VCaP (cell line): Measurements from ENCODE around the gene GAR1.
A peak's percentile ranks its signal among the peaks of the same experiment; 100 is the strongest.
"Not testable (repeated sequence)": the region's sequence is repeated elsewhere in the genome, so short reads cannot be mapped to it uniquely, and the experiment has no call there.

Experiments
- H3K27ac ChIP-seq: fragments of 450-650 bp; 2 replicates; pipeline ENCODE4 v1.5.1; 2017
- TF ChIP-seq, protein P1 (sequence below): fragments of 450-650 bp; conservative IDR thresholded peaks from 2 replicates; pipeline ENCODE4 v1.5.1; 2017; ENCODE audit warnings: mild to moderate bottlenecking, moderate library complexity

GAR1 gene

DNA sequence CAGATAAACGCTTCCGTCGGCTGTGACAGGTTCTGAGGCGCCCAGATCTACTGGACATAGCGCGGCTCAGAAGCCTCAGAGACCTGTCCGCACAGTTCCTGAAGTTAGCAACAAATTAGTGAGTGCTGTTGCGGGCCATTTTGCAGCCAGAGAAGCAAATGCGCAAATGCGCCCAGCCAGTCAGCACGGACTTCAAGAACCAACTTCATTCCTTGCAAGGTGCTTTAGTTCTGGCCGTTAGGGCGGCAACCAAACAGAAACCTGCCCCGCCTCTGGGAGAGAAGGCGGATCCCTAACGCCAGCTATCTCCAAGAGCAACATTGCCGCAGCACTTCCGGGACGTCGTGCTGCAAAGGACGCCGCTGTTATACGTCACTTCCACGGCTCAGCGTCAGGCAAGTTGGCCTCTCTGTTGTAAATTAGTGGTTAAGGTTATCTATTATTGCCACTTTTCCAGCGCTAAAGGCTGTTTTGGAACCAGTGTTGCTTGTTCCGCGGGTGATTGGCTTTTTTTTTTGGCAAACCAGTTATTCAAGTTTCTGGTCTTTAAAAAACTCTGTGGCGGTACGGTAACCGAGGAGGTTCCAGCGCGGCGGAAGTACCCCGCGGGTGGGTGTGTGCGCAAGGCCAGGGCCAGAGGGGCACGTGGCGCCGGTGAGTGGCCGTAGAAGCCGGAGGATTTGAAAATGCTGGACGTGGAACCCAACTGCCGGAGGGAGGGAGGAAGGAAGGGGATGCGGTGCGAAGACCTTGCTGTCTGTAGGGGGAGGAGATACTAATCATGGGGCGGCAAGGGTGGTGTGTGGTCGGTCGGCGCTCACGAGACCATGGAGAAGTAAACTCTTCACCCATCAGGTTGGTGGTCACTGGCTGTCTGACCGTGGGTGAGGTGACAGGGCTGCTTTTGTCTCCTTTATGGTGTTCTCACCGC is at the start of gene GAR1:
Gene GAR1 (plus strand): TSS at position 612 of the 931 bp plus-strand sequence. CDS start 403 bp downstream, outside the sequence.
- peak within 1 kb of the TSS; percentile 80 for H3K27ac ChIP-seq
- TF ChIP-seq, protein P1, sequence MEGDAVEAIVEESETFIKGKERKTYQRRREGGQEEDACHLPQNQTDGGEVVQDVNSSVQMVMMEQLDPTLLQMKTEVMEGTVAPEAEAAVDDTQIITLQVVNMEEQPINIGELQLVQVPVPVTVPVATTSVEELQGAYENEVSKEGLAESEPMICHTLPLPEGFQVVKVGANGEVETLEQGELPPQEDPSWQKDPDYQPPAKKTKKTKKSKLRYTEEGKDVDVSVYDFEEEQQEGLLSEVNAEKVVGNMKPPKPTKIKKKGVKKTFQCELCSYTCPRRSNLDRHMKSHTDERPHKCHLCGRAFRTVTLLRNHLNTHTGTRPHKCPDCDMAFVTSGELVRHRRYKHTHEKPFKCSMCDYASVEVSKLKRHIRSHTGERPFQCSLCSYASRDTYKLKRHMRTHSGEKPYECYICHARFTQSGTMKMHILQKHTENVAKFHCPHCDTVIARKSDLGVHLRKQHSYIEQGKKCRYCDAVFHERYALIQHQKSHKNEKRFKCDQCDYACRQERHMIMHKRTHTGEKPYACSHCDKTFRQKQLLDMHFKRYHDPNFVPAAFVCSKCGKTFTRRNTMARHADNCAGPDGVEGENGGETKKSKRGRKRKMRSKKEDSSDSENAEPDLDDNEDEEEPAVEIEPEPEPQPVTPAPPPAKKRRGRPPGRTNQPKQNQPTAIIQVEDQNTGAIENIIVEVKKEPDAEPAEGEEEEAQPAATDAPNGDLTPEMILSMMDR = no peak

DNA sequence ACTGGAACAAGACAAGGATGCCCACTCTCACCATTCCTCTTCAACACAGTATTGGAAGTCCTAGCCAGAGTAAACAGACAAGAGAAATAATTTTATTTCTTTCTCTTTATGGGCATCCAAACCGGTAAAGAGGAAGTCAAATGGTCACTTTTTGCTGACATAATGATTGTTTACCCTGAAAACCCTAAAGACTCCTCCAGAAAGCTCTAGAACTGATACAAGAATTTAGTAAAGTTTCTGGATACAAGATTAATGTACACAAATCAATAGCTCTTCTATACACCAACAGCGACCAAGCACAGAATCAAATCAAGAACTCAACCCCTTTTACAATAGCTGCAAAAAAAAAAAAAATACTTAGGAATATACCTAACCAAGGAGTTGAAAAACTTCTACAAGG is 33.5 kb upstream of the GAR1 start:
- H3K27ac ChIP-seq = not testable (repeated sequence)

DNA sequence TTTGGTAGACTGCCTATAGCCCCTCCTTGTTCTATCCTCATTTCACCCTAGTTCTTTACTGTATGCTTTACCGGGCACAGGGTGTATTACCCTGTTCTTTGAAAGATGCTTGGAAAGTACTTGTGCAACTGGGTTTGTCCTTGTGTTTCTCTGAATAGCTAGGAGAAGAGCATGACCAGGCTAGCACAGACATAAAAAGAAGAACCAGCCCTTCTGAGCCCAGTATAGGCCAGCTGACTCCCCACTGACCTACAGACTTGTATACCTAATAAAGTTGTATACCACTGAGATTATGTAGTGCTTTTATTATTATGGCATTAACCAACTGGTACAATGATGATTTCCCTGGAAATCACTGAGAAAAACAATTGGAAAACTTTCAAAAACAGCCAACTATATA is 28.7 kb upstream of the GAR1 start:
- no peak overlapping the region for H3K27ac ChIP-seq
- TF ChIP-seq, protein P1 = no peak

DNA sequence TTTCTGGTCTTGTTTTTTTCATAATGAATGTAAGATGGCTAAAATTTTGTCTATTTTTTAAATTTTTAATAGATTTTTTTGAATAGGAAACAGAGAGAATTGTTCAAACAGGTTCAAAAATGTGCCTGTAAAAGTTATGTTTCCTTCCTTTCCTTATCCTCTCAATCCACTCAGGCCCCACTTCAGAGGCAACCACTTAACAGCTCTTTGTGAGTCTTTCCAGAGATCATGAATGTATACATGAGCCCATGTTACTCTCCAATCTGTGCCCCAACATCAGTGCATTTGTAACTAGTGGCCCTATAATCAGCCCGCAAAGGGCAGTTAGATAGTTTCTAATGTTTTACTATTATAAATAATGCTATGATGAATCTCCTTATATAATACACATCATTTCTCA is 27.8 kb upstream of the GAR1 start:
- TF ChIP-seq, protein P1 = no peak
- no peak overlapping the region for H3K27ac ChIP-seq

DNA sequence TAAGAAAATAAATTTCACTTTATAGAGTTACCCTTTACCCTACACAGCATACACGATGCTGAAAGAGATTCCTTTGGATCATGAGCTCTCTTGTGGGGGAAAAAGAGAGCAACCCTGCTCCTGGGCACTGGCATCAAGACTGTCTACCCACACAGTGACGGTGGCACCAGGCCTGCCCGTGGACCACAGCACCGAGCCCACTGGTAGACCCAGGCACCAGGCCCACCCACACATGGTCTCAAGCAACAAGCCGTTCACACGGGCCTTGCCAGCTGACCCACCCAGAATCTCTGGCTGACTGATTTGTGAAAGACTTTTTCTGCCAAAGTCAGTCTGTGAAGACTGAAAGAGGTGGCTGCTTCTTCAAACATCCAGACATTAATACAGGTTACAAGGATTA is 20.5 kb upstream of the GAR1 start:
- H3K27ac ChIP-seq = no peak overlapping the region
- TF ChIP-seq, protein P1 = no peak

DNA sequence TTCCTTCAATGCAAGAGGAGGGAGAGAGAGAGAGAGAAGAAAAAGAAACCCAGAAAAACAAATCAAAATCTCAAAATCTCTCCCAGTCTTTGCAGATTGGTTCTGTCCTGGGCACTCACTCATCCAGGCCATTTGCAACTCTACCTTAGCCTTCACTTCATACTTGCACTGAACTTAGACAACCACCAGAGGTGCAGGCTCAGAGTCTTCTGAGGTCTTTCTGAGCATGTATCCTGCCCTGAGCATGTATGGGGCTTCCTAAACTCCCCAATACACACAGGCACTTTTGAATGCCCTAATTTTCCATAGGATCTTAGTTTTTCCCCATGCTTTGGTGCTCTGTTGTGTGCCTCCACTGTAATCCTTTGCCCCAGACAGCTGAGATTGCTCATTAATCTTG is 16.7 kb upstream of the GAR1 start:
- no peak overlapping the region for H3K27ac ChIP-seq
- TF ChIP-seq, protein P1 = no peak

DNA sequence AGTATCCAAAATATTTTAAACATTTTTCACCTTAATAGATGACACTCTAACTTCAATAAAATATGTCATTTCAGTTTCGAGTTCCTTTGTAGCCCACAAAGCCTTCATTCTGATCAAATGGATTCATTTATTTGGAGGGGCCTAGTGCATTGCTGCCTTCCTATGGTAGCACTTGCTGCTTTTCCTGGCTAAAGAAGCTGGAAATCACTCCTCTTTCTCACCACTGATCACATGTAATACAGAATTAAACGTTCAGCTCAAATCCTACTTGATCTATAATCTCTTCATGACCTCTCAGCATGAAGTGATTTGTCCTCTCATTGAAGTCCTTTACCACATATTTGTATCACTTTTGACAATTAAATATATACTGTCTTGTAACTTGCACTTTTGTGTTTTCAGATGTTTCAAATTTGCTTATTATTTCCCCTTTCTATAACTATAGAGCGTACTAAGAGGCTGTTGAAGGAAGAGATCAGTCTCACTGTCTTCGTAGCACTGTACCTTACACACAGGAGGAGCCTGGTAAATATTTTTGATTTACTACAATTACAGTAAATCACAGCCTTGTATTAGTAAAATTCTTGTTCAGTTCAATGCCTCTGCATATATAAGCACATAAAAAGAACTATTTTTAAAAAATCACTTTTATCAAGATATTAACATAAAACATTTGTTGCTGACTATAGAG is 14.3 kb upstream of the GAR1 start:
- TF ChIP-seq, protein P1 = no peak
- no peak overlapping the region for H3K27ac ChIP-seq
